ENCODE results near the gene AKIRIN2.
A peak's percentile ranks its signal among the peaks of the same experiment; 100 is the strongest.

Gene AKIRIN2

DNA sequence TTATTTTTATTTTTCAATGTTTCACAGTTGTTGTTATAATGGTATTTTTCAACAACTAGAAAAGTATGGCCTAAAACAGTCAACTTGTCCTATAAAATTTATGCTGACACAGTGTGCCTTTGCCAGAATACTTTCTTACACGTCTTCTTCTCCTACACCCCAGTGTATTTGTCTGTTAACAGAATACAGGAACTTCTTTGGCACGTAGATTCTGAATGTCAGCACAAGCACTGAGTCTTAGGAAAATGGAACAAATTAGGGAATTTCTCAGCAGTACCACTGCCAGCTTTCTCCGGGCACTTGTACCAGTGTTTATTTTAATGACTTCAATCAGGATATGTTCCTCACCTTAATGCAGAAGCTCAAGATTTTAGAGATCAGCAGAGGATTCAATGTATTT lies 26.7 kb upstream of the AKIRIN2 start:
- Histone ChIP-seq H3K4me2 (ENCODE audit: low read depth, low read length, poor library complexity, severe bottlenecking) (no peak overlapping the region), H3K4me3 (ENCODE audit: low read length, poor library complexity, severe bottlenecking) (no peak overlapping the region), H4K20me1 (ENCODE audit: insufficient read depth, low read length, poor library complexity, severe bottlenecking) (no peaks in the 10 kb centered on the region), H2AFZ (ENCODE audit: low read length) (no peak overlapping the region; the same call in 1 of the 2 replicates), H3F3A (ENCODE audit: low read depth) (no peaks in the 10 kb centered on the region), H3K27me3 (ENCODE audit: insufficient read depth, low read length, poor library complexity, severe bottlenecking) (no peaks in the 10 kb centered on the region), H3K79me2 (ENCODE audit: insufficient read depth, low read length) (no peaks in the 10 kb centered on the region), H3K9ac (ENCODE audit: low read depth, low read length, poor library complexity, severe bottlenecking) (no peak overlapping the region), H3K4me1 (ENCODE audit: insufficient read depth, low read length, poor library complexity, severe bottlenecking) (peaks cover 7% of the 10 kb centered on the region), H3K9me2 (replicated peaks; ENCODE audit: low read depth, low read length) (no peaks in the 10 kb centered on the region), H3K9me3 (ENCODE audit: insufficient read depth, low read depth, low read length) (no peaks in the 10 kb centered on the region), H3K36me3 (ENCODE audit: insufficient read depth, low read length) (no peaks in the 10 kb centered on the region)
- no peak for TF ChIP-seq EZH2phosphoT487 (IDR thresholded peaks at IDR 0.05; ENCODE audit: borderline replicate concordance)
- TF ChIP-seq, protein P1, sequence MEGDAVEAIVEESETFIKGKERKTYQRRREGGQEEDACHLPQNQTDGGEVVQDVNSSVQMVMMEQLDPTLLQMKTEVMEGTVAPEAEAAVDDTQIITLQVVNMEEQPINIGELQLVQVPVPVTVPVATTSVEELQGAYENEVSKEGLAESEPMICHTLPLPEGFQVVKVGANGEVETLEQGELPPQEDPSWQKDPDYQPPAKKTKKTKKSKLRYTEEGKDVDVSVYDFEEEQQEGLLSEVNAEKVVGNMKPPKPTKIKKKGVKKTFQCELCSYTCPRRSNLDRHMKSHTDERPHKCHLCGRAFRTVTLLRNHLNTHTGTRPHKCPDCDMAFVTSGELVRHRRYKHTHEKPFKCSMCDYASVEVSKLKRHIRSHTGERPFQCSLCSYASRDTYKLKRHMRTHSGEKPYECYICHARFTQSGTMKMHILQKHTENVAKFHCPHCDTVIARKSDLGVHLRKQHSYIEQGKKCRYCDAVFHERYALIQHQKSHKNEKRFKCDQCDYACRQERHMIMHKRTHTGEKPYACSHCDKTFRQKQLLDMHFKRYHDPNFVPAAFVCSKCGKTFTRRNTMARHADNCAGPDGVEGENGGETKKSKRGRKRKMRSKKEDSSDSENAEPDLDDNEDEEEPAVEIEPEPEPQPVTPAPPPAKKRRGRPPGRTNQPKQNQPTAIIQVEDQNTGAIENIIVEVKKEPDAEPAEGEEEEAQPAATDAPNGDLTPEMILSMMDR (conservative IDR thresholded peaks at IDR 0.05; ENCODE audit: low read length), result no peak

DNA sequence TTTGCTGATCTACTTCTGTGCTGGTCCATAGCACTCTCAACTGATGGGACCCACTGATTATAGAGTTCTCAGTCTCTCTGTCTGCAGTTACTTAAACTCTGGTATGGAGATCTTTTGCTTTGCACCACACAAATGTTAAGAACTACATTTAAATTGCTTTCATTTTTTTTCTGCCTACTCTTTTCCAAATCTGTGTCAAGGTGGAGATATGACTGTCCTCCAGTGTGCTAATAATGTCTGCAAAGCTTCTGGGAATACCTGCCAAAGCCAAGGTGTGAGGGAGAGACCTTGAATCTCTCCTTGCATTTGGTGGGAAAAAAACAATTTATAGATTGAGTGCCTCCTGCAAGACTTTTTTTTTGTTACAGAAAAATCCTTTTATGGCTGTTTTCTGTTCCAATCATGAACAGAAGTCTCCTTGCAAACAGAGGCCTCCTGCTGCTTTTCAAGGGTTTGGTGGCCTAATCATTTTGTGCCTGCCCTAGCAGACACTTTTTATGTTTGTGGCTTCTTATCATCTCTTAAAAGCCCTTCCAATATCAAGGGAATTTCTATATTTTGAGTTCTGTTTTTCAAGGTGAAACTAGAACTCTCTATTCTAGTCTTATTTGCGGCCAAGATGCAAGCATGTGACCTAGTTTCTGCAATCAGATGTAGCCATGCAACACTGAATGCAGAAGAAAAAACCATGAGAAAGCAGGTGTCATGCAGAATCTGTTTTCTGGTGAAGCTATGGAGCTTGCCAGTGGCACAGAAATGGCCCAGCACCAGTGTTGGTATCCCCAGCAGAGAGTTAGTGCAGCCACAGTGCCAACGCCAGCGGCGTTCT lies 23.2 kb upstream of the AKIRIN2 start:
- no peak overlapping the region for H3K4me2 ChIP-seq (ENCODE audit: low read depth, low read length, poor library complexity, severe bottlenecking)
- H3K9me2 ChIP-seq (replicated peaks; ENCODE audit: low read depth, low read length), result no peaks in the 10 kb centered on the region
- H3F3A ChIP-seq (ENCODE audit: low read depth), result no peaks in the 10 kb centered on the region
- H4K20me1 ChIP-seq (ENCODE audit: insufficient read depth, low read length, poor library complexity, severe bottlenecking), result no peaks in the 10 kb centered on the region
- H2AFZ ChIP-seq (ENCODE audit: low read length), result no peak overlapping the region
- H3K4me3 ChIP-seq (ENCODE audit: low read length, poor library complexity, severe bottlenecking), result no peak overlapping the region
- TF ChIP-seq EZH2phosphoT487 (IDR thresholded peaks at IDR 0.05; ENCODE audit: borderline replicate concordance), result no peak
- TF ChIP-seq, protein P1 (conservative IDR thresholded peaks at IDR 0.05; ENCODE audit: low read length), result no peak
- no peaks in the 10 kb centered on the region for H3K79me2 ChIP-seq (ENCODE audit: insufficient read depth, low read length)
- H3K27me3 ChIP-seq (ENCODE audit: insufficient read depth, low read length, poor library complexity, severe bottlenecking), result no peaks in the 10 kb centered on the region
- H3K9ac ChIP-seq (ENCODE audit: low read depth, low read length, poor library complexity, severe bottlenecking), result no peak overlapping the region
- no peaks in the 10 kb centered on the region for H3K9me3 ChIP-seq (ENCODE audit: insufficient read depth, low read depth, low read length)
- no peaks in the 10 kb centered on the region for H3K36me3 ChIP-seq (ENCODE audit: insufficient read depth, low read length)
- H3K4me1 ChIP-seq (ENCODE audit: insufficient read depth, low read length, poor library complexity, severe bottlenecking), result peaks cover 16% of the 10 kb centered on the region

DNA sequence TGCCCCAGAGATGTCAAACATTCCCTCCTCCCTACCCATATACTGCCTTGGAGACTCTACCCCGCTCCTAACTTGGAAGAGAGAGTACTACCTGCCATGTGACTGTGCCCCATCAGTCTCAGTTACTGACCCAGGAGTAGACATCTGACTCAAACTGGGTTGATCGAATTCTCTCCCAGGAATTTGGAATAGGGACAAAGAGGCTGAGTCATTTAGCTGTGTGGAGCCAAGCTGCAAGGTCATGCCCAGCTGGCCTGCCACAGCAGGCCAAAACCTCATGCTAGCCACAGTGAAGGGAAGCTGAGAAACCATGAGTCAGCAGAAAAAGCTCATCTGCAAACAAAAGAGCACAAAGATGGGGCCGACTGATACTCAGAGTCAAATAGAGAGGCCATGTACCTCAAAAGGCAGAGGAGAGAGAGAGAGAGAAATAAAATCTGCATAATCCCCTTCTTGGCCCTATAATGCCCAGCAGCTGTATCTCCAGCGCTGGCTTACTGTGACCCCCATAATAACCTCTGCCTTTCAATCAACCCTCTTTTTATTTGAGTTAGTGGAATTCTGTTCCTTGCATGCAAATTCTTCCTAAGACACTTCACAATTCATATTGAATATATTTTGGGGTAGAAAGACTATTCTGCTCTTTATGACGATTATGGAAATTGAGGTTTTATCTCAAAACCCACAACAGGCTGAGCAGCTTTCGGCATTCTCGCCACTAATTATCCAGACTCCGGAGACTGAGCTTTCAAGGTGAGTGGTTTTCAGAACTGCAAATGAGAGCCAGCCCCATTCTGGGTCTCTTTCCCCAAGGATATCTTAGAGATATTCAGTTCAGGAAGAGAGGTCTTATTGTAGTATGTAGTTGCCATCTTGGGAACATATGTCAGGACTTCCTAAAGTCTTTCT lies 21.4 kb upstream of the AKIRIN2 start:
- H3K36me3 ChIP-seq (ENCODE audit: insufficient read depth, low read length), result no peaks in the 10 kb centered on the region

More for the DNA sequence above, 21.4 kb upstream of the AKIRIN2 start:
- no peak overlapping the region for H3K4me3 ChIP-seq (ENCODE audit: low read length, poor library complexity, severe bottlenecking)
- H2AFZ ChIP-seq (ENCODE audit: low read length), result peak overlapping the region; percentile 63
- H3K9ac ChIP-seq (ENCODE audit: low read depth, low read length, poor library complexity, severe bottlenecking), result no peak overlapping the region
- H3K4me1 ChIP-seq (ENCODE audit: insufficient read depth, low read length, poor library complexity, severe bottlenecking), result peaks cover 16% of the 10 kb centered on the region
- H3K4me2 ChIP-seq (ENCODE audit: low read depth, low read length, poor library complexity, severe bottlenecking), result peak overlapping the region; percentile 8
- H4K20me1 ChIP-seq (ENCODE audit: insufficient read depth, low read length, poor library complexity, severe bottlenecking), result no peaks in the 10 kb centered on the region
- TF ChIP-seq EZH2phosphoT487 (IDR thresholded peaks at IDR 0.05; ENCODE audit: borderline replicate concordance), result no peak
- TF ChIP-seq, protein P1 (conservative IDR thresholded peaks at IDR 0.05; ENCODE audit: low read length), result no peak
- no peaks in the 10 kb centered on the region for H3K79me2 ChIP-seq (ENCODE audit: insufficient read depth, low read length)
- H3K27me3 ChIP-seq (ENCODE audit: insufficient read depth, low read length, poor library complexity, severe bottlenecking), result no peaks in the 10 kb centered on the region
- no peaks in the 10 kb centered on the region for H3K9me2 ChIP-seq (replicated peaks; ENCODE audit: low read depth, low read length)
- no peaks in the 10 kb centered on the region for H3K9me3 ChIP-seq (ENCODE audit: insufficient read depth, low read depth, low read length)
- no peaks in the 10 kb centered on the region for H3F3A ChIP-seq (ENCODE audit: low read depth)

Data from Loucy (cell line).